Activated CD4-positive, alpha-beta T cell treated with anti-CD3 and anti-CD28 coated beads, Interleukin-2, amount 50 U/mL, for 48 hours (primary cell): Measurements from ENCODE around the gene SMARCAL1.

Experiments used
- DNase-seq, 2 experiments: peaks; one replicate each; pipeline ENCODE4 v3.0.0-alpha.2; 2020

Gene SMARCAL1

DNA sequence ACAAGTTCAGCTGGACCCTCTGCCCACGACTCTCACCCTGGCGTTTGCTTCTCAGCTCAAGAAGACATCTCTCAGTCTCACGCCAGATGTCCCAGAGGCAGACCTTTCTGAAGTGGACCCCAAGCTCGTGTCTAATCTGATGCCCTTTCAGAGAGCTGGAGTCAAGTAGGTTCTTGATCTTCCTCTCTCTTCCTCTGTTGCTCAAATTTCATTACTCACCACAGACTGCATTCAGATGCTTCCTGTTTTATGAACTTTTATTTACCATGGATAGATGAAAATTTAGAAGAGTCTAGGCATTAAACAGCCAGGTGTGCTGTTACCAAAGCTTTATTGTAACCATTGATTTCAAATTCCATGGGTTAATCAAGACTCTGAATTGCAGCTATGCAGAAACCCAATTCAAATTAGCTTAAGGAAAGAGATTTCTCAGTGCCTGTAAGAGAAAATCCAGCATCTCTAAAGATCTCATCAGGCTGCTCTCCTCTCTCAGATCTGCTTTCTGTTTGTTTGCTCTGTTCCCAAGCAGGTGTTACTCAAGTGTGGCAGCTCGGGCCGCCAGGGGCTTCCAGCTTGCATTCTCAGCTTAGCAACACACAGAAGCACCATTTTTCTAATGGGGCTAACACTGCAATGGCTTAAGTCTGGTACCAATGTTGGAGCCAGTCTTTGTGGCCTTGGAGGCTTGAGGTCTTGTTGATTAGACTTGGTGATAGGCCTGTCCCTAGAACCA lies 16.5 kb downstream of the SMARCAL1 start:
- DNase-seq: no peak

DNA sequence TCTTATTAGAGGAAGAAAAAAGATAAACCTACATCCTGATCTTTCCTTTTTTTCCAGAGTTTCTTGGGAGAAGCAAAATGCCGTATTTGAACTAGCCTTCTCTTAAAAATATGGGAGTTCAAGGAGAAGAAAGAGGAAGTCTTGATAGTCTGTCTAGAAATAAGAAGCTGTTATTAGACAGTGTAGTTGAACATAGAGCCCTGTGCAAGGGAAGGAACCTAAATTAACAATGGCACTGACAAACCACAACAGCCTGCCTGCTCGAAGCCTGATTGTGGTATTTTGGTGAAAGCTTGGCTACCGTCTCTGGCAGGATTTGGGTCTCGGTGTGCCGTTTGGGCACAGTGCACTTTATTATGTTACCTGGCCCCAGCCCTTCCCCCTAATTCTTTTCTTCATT lies 17.1 kb downstream of the SMARCAL1 start:
- no peak for DNase-seq

DNA sequence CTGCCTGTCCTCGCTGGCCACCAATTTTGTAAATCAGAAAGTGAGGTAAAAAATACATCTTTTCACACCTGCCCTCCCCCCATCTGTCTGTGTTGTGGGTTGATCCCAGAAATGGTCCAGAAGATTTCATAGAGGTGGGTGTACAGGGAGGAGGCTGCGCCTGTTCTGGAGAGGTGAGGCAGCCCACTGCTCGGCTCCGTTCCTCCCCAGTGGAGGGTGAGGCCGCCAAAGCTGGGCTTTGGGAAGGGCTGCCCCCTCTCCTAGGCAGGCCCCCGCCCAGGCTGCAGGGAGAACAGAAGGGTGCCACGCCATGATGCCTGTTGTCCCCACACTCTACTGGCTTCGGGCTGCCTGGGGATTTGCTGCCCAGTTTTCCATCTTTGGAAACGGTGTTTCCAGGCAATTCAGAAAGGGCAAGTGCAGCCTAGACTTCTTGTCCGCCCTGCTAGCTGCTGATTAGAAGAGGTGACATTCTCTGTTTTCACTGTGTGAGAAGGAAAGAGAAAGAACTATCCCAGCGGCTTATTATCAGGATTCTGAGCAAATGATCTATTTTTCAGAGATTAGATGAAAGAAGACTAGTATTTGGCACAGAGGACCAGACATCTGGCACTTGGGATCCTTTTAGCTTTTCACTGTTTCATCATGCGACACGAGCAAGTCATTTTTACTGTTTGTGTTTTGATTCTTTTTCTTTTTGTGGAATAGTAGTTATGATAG lies 18.7 kb downstream of the SMARCAL1 start:
- DNase-seq: no peak

DNA sequence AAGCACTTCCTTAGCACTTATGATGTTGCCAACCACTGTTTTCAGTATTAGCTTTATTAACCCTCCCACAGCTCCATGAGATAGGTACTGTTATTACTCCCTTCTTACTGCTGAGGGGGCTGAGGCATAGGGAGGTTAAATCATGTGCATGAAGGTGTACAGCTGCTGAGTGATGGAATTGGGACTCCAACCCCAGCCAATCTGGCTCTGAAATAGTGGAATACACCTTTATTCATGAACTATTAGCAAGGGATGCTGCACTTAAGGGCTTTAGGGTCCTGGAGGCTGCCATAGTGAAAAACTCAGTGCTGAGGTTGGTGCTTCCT lies 19.2 kb downstream of the SMARCAL1 start:
- no peak for DNase-seq

DNA sequence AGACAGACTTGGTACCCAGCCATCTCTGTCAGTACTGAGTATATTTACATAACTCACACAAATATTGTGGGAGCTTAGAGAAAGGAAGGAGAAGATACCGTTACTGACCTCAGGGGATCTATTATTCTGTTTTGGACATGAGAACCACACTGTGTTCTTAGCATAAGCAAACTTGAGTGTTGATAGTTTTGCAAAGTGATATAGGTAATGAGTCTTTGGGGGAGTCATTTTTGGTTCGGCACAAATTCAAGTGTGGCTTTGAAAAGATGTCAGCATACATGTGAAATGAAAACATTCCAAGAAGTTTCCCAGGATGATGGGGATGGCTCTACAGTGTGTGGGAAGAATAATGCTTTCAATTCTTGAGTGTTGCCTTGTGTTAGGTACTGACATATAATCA lies 24.1 kb downstream of the SMARCAL1 start:
- DNase-seq: no peak

DNA sequence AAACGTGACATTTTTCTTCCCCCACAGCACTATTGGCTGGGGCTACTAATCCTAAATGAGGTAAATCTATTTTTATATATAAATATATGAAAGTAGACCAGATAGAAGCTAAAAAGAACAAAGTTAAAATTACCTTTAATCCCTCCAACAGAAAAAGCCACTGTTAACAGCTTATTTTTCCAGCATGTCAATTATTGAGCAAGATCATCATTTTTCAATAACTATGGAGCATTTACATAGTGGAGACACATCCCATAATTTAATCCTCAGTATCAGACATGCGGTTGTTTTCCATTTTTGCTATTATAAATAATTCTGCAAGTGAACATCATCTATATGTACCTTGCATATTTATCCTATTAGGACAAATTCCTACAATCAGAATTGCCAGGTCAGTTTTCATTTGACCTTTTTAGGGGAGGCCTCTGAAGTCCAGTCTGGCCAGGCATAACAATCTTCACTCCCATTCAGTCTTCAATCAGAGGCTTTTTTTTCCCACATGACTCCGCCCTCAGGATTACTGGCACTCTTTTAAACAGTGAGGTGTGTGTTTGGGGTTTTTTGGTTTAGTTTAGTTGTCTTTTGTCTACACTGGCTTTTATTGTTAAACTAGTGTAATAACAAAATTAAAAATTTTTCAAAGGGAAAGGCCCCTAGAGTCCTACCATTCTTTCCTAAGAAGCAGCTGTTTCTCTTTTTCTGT lies 29.2 kb downstream of the SMARCAL1 start:
- DNase-seq: no peak

DNA sequence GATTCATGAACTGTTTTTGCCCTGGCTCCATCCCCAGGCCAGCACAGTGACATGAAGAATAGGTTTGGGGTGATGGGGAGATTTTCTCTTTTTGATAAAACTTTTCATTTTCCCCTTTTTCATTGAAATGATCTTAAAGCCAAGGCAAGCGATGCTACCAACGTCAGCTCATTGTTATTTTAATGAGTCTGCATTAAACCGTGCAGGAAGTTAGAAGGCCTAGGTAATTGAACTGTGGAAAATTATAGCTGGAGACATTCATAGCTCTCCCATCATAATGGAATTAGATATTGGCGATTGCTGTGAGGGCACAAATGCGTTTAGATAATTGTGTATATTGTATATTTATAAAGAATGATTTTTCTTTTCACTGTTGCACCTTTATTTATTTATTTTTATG lies 33.2 kb downstream of the SMARCAL1 start:
- no peak for DNase-seq

DNA sequence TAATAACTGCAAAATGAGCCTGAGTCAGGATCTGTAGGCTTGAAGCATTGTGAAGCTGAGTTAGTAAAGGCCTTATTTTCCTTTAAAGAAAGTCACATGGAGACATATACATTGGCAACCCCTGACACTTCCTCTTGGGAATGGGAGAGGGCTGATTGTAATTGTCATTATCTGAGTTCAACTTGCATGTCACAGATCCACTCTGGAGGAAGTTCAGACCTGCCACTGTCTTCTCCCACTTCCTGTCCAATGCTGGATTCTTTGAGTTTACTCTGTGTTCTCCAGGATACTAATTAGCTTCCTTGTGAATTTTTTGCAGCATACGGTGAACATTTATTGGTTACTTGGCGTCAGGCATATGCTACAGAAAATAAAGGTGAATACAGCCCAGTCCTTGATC lies 34.1 kb downstream of the SMARCAL1 start:
- DNase-seq: no peak

DNA sequence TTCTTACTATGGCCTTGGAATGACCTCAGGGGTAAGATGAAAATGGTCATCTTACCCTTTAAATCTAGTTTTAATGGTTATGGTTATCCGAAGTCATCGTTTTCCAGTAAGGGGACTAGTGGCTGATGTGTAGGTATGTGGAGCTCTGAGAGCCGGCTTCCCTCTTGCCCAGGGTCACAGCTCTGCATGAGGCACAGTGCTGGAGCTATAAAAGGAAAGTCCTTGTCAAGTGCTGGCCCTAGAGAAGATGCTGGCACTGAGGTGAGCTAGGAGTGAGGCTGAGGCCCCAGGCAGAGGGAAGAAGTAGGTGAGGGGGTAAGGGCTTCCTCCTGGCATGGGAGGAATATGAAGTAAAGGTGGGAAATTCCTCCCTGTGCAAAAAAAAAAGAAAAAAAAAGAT lies 35.0 kb downstream of the SMARCAL1 start:
- no peak for DNase-seq

DNA sequence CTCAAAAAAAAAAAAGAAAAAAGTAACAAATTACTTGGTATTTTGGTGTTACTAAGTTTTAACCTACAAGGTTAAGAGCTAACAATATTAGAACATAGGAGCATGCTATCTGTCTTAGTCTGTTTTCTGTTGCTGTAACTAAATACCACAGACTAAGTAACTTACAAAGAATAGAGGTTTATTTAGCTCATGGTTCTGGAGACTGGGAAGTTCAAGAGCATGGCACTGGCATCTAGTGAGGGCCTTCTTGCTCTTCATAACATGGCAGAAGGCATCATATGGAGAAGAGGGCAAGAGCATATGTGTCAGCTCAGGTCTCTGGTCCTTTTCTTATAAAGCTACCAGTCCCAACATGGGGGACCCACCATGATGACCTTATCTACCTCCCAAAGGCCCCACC lies 36.5 kb downstream of the SMARCAL1 start:
- no peak for DNase-seq

DNA sequence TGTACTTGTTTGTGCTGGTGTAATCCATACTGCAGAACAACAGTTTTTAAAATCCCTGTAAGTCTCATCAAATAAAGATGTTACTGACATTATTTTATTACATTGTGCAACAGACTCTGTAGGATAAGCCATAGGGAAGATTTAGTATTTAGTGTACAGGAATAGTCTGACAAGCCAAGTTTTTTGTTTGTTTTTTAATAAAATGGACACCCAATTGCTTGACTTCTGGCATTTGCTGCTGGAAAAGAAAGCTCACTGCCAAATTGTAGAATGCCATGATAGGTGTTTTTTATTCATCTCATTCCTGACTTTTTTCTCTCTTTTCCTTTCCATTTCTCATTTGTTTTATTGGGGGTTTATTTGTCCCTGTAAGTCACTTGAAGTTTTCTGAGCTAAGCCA lies 38.1 kb downstream of the SMARCAL1 start:
- DNase-seq: no peak

DNA sequence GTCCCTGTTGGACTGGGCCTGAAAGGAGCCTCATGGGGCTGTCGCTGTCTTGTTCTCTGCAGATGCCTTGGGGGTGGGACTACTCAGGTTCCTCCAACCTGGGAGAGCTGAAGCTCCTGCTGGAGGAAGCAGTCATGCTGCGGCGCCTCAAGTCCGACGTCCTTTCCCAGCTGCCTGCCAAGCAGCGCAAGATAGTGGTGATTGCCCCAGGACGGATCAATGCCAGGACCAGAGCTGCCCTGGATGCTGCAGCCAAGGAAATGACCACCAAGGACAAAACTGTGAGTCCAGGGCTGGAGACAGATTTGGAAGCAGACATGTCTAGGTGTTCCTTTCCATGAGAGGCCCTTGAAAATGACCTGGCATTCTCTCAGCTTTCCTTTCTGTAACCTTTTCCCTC lies 38.5 kb downstream of the SMARCAL1 start:
- no peak for DNase-seq

DNA sequence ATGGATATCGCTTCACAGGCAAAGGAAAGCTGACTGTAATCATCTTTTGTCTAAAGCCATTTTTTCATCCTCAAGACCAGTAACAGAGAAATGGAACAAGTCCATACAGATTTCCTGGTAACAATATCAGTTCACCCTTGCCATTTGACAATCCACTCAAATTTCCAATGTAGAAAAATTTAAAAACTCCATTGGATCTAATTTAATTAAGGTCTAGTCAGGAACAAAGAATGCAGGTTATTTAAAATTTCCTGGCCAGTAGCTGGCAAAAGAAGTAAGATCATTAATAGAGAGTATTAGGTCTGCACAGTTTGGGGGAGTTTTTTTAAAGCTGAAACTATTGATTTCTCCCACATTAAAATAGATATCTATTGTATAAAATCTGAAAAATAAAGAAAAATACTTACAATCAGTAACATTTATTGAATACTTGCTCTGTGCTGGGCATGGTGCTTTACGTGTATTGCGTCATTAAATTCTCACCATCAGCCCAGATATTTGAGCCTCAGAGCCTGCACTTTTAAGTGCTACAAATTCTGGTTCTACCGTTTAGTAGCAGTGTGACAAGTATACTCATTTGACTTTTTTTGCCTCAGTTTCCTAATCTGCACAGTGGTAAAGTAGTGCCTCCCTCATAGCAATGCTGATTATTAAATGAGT lies 41.8 kb downstream of the SMARCAL1 start:
- no peak for DNase-seq

DNA sequence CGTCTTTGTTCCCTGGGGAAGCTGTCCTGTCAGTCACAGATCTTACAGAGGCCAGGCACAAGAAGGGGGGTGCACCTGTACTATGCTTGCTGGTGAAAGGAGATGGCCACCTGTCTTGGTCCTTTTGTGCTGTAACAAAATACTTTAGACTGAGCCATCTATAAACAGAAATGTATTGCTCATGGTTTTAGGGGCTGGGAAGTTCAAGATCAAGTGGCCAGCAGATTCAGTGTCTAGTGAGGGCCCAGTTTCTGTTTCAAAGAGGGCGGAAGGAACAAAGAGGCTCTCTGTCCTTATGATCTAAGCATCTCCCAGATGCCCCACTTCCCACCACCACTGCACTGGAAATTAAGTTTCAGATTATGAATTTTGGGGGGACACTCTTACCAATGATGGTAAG lies 50.9 kb downstream of the SMARCAL1 start:
- DNase-seq: no peak

DNA sequence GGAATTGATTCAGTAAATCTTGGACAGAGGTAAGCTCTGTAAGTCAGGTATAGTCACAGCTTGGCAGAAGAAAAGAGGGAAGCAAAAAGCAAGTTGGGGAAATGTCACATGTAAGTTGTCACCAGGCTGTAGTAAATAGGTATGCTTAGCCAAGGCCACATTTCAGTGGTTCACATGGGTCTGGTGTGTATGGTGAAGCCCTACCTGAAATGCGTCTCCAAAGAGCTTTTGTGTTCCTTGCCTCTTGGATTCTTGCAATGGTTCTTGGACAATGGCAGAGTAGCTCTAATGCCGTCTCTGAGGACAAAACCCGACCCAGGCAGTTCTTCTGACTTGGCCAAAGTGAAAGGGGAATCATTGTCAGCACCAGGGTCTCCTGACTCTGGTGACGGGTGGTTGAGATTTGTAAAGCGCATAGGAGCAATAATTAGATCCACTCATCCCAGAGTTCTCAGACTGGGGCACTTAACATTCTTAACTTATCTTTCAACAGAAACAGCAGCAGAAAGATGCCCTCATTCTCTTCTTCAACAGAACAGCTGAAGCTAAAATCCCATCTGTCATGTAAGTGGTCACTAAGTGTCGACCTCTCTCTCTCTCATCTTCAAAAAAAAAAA lies 51.9 kb downstream of the SMARCAL1 start:
- DNase-seq: no peak

DNA sequence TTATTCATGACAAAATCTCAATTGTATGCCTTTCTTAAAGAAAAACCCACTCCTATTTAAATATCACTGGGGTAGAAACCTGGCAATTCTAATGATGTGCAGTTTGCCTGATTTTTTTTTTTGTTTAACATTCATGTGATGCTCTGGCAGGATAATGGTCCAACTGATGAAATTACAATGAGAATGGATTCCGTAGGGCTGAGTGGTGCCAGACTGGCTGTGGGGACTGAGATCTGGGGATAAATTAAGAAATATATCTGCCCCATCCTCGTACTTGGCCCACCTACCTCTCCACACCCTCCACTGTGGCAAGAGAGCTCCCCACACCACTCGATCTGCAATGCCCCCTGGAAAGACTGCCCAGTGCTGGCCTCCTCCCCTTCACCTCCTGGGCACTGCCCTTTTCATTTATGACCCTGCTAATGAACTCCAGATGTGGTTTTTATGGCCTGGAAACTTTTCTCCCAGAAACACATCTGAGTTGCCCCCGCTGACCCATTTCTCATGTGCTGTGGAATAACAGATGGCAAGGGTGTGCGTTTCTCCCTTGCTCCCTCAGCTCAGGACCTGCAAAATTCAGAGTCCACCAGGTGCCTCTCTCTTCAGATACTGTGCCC lies 53.4 kb downstream of the SMARCAL1 start:
- DNase-seq: no peak

DNA sequence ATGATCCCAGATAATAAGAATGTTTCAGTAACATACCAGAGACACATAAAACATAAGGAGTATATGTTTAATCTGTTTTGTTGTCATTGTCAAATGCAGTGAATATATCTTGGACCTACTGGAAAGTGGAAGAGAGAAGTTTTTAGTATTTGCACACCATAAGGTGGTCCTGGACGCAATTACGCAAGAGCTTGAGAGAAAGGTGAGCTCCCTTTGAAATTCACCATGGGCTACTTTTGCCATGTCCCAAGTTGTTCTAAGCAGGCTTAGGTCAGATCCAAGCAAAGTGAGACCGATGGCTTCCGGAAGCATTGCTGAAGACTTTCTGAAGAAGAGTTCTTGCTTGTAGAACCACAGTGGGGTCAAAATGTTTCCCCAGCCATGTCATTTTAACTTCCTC lies 55.6 kb downstream of the SMARCAL1 start:
- DNase-seq: no peak

DNA sequence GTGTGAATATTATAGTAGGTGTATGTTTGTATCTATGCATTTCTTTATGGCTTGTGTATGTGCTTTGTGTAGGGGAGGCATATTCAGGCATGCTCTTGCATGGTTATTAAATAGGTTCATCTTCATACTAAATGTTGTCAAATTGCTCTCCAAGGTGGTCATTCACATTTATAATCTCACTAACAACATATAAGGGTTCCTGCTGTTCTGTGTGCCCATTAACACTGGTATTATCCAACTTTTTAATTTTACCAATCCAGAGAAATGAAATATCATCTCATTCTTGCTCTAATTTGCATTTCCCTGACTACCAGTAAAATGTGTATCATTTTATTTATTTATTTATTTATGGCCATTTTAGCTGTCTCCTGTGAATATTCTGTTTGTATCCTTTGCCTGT lies 57.4 kb downstream of the SMARCAL1 start:
- no peak for DNase-seq

DNA sequence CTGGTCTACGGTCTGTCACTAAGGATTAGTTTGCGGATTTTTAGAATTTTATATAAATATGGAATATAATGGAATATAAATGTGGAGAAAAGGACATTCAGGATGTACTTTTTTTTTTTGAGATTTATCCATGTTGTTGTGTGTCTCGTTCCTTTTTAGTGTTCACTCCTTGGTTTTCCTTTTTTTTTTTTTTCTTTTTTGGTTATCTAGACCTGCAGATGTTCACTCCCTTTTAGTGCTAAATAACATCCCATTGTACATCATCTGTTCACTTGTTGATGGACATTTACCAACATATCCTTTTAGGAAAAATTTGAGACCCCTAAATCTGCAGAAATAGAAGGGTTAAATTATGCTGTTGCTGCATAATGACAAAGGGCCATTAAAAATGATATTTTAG lies 60.9 kb downstream of the SMARCAL1 start:
- no peak for DNase-seq

DNA sequence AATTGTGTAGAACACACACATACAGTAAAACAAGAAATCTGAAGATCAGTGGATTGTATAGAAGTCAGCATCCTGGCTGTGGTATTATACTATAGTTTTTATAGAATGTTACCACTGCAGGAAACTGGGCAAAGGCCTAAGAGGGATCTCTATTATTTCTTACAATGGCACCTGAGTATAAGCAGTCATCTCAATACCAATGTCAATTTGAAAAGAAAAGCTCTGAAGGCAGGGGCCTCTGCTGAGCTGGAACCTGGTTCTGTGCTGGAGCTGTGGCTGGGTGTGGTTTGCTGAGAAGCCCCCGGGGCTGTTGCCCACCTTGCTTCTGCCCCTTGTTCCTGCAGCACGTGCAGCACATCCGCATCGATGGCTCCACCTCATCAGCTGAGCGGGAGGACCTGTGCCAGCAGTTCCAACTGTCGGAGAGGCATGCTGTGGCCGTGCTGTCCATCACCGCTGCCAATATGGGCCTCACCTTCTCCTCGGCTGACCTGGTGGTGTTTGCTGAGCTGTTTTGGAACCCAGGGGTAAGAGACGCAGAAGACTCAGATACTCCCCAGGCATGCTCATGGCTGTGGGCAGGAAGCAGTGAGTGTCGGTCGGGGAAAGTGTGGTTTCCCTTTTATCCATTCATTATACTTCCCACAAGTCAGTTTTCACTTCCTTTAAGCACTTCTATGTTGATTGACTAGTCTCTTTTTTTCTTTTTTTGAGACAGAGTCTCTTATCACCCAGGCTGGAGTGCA lies 62.8 kb downstream of the SMARCAL1 start:
- peak; percentile 23 to 48 for DNase-seq

DNA sequence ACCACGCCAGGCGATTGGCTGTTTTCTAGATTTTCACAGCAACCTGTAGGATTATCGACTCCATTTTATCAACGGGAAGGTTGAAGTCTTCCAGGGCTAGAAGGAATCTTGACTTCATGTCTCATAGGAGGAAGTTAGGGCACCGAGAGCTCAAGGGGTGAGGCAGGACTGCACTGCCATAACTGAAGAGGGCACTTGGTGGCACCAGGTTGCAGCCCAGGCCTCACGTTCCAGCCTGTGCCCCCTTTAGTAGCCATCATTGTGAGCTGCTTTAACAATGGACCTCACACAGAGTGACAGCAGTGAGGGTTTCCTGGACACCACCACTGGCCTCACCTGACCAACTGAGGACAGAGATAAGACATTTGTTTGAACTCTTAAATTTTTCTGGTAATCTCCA lies 63.5 kb downstream of the SMARCAL1 start:
- no peak for DNase-seq
